Vagina (tissue), 2 donors: Measurements from ENCODE around the gene GPD2.

Experiments
- POLR2A ChIP-seq, 2 donors: fragments of 450-650 bp; IDR thresholded peaks; one replicate each; pipeline ENCODE4 v1.6.1; 2017; ENCODE audit warnings: antibody characterized with exemption in 2 of 2, mild to moderate bottlenecking in 2 of 2, moderate library complexity in 2 of 2
- POLR2AphosphoS5 ChIP-seq, 2 donors: sonication (generic); formaldehyde crosslinking; IDR thresholded peaks; one replicate each; pipeline ENCODE4 v1.9.0; 2017; ENCODE audit warnings: antibody characterized with exemption in 2 of 2, mild to moderate bottlenecking in 2 of 2, low read depth in 1 of 2; ENCODE audit not compliant: insufficient read depth in 1 of 2

- TF ChIP-seq POLR2AphosphoS5 (IDR thresholded peaks at IDR 0.05; ENCODE audit: insufficient read depth in 1 of 2, low read depth in 1 of 2) (no peak), POLR2A (IDR thresholded peaks at IDR 0.05) (no peak)
These were observed 53.0 kb downstream of the GPD2 start for GRCh38 chr2:156489195-156489594.
